MCF 10A (cell line): ENCODE measurements around the gene RBL2. TPM values are rescaled to one million over a fixed set of nuclear protein-coding genes. Genes with fewer than 3 reads are reported as not detected.

Experiments used
- BruUV-seq: library from RNA; stranded (reverse); fragments of 400-500 nt; replicated peaks from 2 replicates; lab custom pipeline; 2021; lab: Mats Ljungman, UMichigan
- CTCF ChIA-PET: fragments of 300-600 bp; sonication (Branson Sonifier 250); formaldehyde crosslinking; extraction: SDS; loops from one replicate; lab custom pipeline; 2021; ENCODE audit warnings: antibody characterized with exemption, inconsistent platforms; lab: Yijun Ruan, JAX
- POLR2A ChIA-PET: fragments of 300-600, 350-650 bp; sonication (Branson Sonifier 250); formaldehyde crosslinking; extraction: SDS; loops from one replicate; lab custom pipeline; 2020; ENCODE audit warnings: antibody characterized with exemption, inconsistent platforms; lab: Yijun Ruan, JAX
- DNase-seq: peaks from one replicate; pipeline ENCODE4 v3.0.0-alpha.2; 2018; ENCODE audit not compliant: unreplicated experiment
- H3K27ac Mint-ChIP-seq: one replicate; pipeline ENCODE4 v1.8.0; 2022; ENCODE audit warnings: mild to moderate bottlenecking, low read depth, mixed read lengths; ENCODE audit not compliant: unreplicated experiment
- H3K27me3 Mint-ChIP-seq: one replicate; pipeline ENCODE4 v1.8.0; 2022; ENCODE audit warnings: mixed read lengths; ENCODE audit not compliant: insufficient read depth, unreplicated experiment
- H3K36me3 Mint-ChIP-seq: one replicate; pipeline ENCODE4 v1.8.0; 2022; ENCODE audit warnings: mild to moderate bottlenecking, moderate library complexity, mixed read lengths; ENCODE audit not compliant: insufficient read depth, unreplicated experiment
- H3K4me1 Mint-ChIP-seq: one replicate; pipeline ENCODE4 v1.8.0; 2022; ENCODE audit warnings: mixed read lengths; ENCODE audit not compliant: insufficient read depth, unreplicated experiment
- H3K4me3 Mint-ChIP-seq: one replicate; pipeline ENCODE4 v1.8.0; 2022; ENCODE audit warnings: mild to moderate bottlenecking, moderate library complexity, mixed read lengths; ENCODE audit not compliant: unreplicated experiment
- H3K9me3 Mint-ChIP-seq: one replicate; pipeline ENCODE4 v1.8.0; 2022; ENCODE audit warnings: mixed read lengths; ENCODE audit not compliant: unreplicated experiment
- CTCF ChIP-seq: fragments of 200-600 bp; IDR thresholded peaks from one replicate; pipeline ENCODE4 v1.8.0; 2022; ENCODE audit warnings: antibody characterized with exemption, mild to moderate bottlenecking; ENCODE audit not compliant: unreplicated experiment
- intact Hi-C: fragments of 100-400 bp; cut with micrococcal nuclease; formaldehyde crosslinking; loops from 2 replicates; pipeline ENCODE4 v1.14.1; 2022
- total RNA-seq: library from RNA; stranded (reverse); gene quantifications from 2 replicates; pipeline ENCODE4 v1.2.3, GENCODE V29; 2022

RBL2 gene
- total RNA-seq, 1 experiment from 2014 or later, result 28.5 TPM

- H3K36me3 Mint-ChIP-seq, result peaks cover 87% of the 10 kb centered on the region
- POLR2A ChIA-PET, result no interaction called here
Measured at GRCh38 chr16:53457670-53458069, 23.4 kb downstream of the RBL2 start.

GRCh38 chr16:53458635-53459034, 24.4 kb downstream of the RBL2 start:
- TF ChIP-seq CTCF, result no peak
- no peak for DNase-seq
- Mint-ChIP-seq H3K9me3 (no peaks in the 10 kb centered on the region), H3K27ac (no peak overlapping the region), H3K4me3 (no peak overlapping the region), H3K27me3 (no peaks in the 10 kb centered on the region), H3K4me1 (no peaks in the 10 kb centered on the region), H3K36me3 (peaks cover 91% of the 10 kb centered on the region)
- ChIA-PET POLR2A (interaction anchor here (0.7 kb wide), 1 partner anchor 41 kb away, joined by 3 read pairs; no protein-coding TSS in a partner anchor), CTCF (no interaction called here)
- intact Hi-C loops, result no loop called here
- no TSS peak for BruUV-seq

More at GRCh38 chr16:53457670-53458069, 23.4 kb downstream of the RBL2 start:
- intact Hi-C loops, result no loop called here
- H3K4me3 Mint-ChIP-seq, result no peak overlapping the region
- H3K4me1 Mint-ChIP-seq, result no peaks in the 10 kb centered on the region
- H3K27me3 Mint-ChIP-seq, result no peaks in the 10 kb centered on the region
- TF ChIP-seq CTCF, result no peak
- DNase-seq, result no peak
- H3K9me3 Mint-ChIP-seq, result no peaks in the 10 kb centered on the region
- H3K27ac Mint-ChIP-seq, result no peak overlapping the region
- BruUV-seq, result no TSS peak
- CTCF ChIA-PET, result no interaction called here

GRCh38 chr16:53465606-53466280, 31.5 kb downstream of the RBL2 start:
- DNase-seq, result peak; percentile 85
- ChIA-PET POLR2A (interaction anchor here (0.7 to 0.9 kb wide), 2 partner anchors 14 to 30 kb away, joined by 3 read pairs; no protein-coding TSS in a partner anchor), CTCF (no interaction called here)
- Mint-ChIP-seq H3K27ac (no peak overlapping the region), H3K9me3 (no peaks in the 10 kb centered on the region), H3K4me1 (no peaks in the 10 kb centered on the region), H3K36me3 (peaks cover 56% of the 10 kb centered on the region), H3K4me3 (no peak overlapping the region), H3K27me3 (no peaks in the 10 kb centered on the region)
- TF ChIP-seq CTCF, result no peak
- no TSS peak for BruUV-seq
- intact Hi-C loops, result no loop called here

GRCh38 chr16:53476867-53477266, 42.6 kb downstream of the RBL2 start:
- no peak overlapping the region for H3K27ac Mint-ChIP-seq
- H3K4me1 Mint-ChIP-seq, result no peaks in the 10 kb centered on the region
- no peak for DNase-seq
- H3K27me3 Mint-ChIP-seq, result no peaks in the 10 kb centered on the region
- CTCF ChIA-PET, result interaction anchor here (1.0 kb wide), 1 partner anchor 9 kb away, joined by 3 read pairs; no protein-coding TSS in a partner anchor
- POLR2A ChIA-PET, result interaction anchor here (0.7 to 0.8 kb wide), 2 partner anchors 10 to 26 kb away, joined by 3 to 4 read pairs; partner anchors contain the start of gene AKTIP
- H3K9me3 Mint-ChIP-seq, result no peaks in the 10 kb centered on the region
- peaks cover 55% of the 10 kb centered on the region for H3K36me3 Mint-ChIP-seq
- TF ChIP-seq CTCF, result no peak
- intact Hi-C loops, result no loop called here
- no peak overlapping the region for H3K4me3 Mint-ChIP-seq
- BruUV-seq, result no TSS peak
